ENCODE results near the gene SEMG1. TPM values are rescaled to one million over a fixed set of nuclear protein-coding genes. Genes with fewer than 3 reads are reported as not detected.
A peak's percentile ranks its signal among the peaks of the same experiment; 100 is the strongest.

The SEMG1 gene
- total RNA-seq, 1 experiment from 2014 or later: 0.21 TPM

- CTCF ChIA-PET: interaction anchor here (1.8 to 3.1 kb wide), 3 partner anchors 15 to 40 kb away, joined by 5 to 26 read pairs (median 15); no protein-coding TSS in a partner anchor
These were observed 46.4 kb downstream of the SEMG1 start for GRCh38 chr20:45253261-45253660.

DNA sequence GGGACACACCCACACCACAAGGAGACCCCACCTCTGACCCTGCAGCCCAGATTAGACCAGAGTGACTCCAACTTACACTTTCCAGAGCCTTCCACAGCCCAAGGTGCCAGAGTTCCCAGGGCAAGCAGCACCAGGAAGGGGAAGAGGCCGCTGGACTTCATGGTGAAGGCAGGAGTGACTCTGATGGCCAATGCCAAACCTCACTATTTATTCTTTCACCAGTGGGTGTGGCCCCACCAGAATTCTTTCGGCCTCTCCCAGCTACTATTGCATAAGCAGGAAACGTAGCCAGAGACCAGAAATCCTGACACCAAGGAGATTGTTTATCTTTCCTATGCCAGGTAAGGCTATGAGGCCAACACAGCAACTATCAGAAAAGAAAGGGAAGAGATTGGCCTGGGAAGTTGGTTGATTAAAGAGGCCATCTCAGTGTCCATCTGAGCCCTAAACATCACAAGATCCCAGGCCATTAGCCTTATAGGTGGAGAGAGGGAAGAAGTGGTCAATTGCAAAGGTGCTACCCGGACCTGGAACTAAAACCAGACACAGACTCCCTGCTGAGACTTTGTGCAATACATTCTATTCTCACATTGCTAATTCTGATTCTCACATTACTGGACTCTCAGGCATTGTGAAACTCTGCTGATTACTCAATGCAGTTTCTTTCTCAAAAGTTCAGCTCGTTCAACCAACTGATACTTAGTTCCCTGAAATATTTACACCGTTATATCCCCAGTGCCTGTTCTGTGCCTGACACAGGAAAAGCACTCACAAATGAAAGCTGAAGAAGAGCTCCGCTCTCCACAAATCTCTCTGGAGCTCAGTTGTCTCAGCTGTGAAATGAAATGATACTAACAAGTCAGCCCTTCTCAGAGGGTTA is 47.8 kb downstream of the SEMG1 start, which contains the start of gene SLPI:
Gene SLPI (minus strand): TSS at position 182 of the 880 bp plus-strand sequence. CDS start 21 bp downstream, at position 161.
- CTCF ChIA-PET: interaction anchor here (0.6 to 3.1 kb wide), 12 partner anchors 9 to 131 kb away, joined by 3 to 26 read pairs (median 6); partner anchors contain the start of gene PI3
- Mint-ChIP-seq H3K27me3 (ENCODE audit: unreplicated experiment) (no peaks in the 10 kb centered on the region), H3K27ac (ENCODE audit: unreplicated experiment) (peak within 1 kb of the TSS; percentile 77), H3K4me3 (ENCODE audit: low read depth, unreplicated experiment) (peak within 1 kb of the TSS; percentile 57), H3K4me1 (ENCODE audit: low read depth, unreplicated experiment) (peaks cover 42% of the 10 kb centered on the region), H3K36me3 (ENCODE audit: insufficient read depth, unreplicated experiment) (peaks cover 16% of the 10 kb centered on the region), H3K9me3 (ENCODE audit: low read depth, unreplicated experiment) (no peaks in the 10 kb centered on the region)
- DNase-seq: peak; percentile 91
- intact Hi-C loops (cut with micrococcal nuclease; ENCODE audit: unreplicated experiment): loop anchor here (5.0 kb wide), 1 partner anchor 38 kb away; no protein-coding TSS in a partner anchor
- BruUV-seq (replicated peaks): TSS peak; percentile 85
- no peak for TF ChIP-seq CTCF (IDR thresholded peaks at IDR 0.05; ENCODE audit: unreplicated experiment)

More at GRCh38 chr20:45253261-45253660, 46.4 kb downstream of the SEMG1 start:
- H3K27ac Mint-ChIP-seq (ENCODE audit: unreplicated experiment): peak overlapping the region; percentile 77
- TF ChIP-seq CTCF (IDR thresholded peaks at IDR 0.05; ENCODE audit: unreplicated experiment): no peak
- peak; percentile 54 for DNase-seq
- H3K4me1 Mint-ChIP-seq (ENCODE audit: low read depth, unreplicated experiment): peaks cover 49% of the 10 kb centered on the region
- no peaks in the 10 kb centered on the region for H3K27me3 Mint-ChIP-seq (ENCODE audit: unreplicated experiment)
- H3K9me3 Mint-ChIP-seq (ENCODE audit: low read depth, unreplicated experiment): no peaks in the 10 kb centered on the region
- no TSS peak for BruUV-seq (replicated peaks)
- intact Hi-C loops (cut with micrococcal nuclease; ENCODE audit: unreplicated experiment): loop anchor here (5.0 kb wide), 1 partner anchor 39 kb away; no protein-coding TSS in a partner anchor
- peak overlapping the region; percentile 57 for H3K4me3 Mint-ChIP-seq (ENCODE audit: low read depth, unreplicated experiment)
- H3K36me3 Mint-ChIP-seq (ENCODE audit: insufficient read depth, unreplicated experiment): peaks cover 16% of the 10 kb centered on the region

GRCh38 chr20:45257161-45257560 is 50.3 kb downstream of the SEMG1 start:
- H3K27me3 Mint-ChIP-seq (ENCODE audit: unreplicated experiment): no peaks in the 10 kb centered on the region
- H3K4me1 Mint-ChIP-seq (ENCODE audit: low read depth, unreplicated experiment): peaks cover 37% of the 10 kb centered on the region
- H3K36me3 Mint-ChIP-seq (ENCODE audit: insufficient read depth, unreplicated experiment): peaks cover 16% of the 10 kb centered on the region
- CTCF ChIA-PET: no interaction called here
- DNase-seq: no peak
- TF ChIP-seq CTCF (IDR thresholded peaks at IDR 0.05; ENCODE audit: unreplicated experiment): no peak
- no peak overlapping the region for H3K27ac Mint-ChIP-seq (ENCODE audit: unreplicated experiment)
- intact Hi-C loops (cut with micrococcal nuclease; ENCODE audit: unreplicated experiment): no loop called here
- no peak overlapping the region for H3K4me3 Mint-ChIP-seq (ENCODE audit: low read depth, unreplicated experiment)
- no TSS peak for BruUV-seq (replicated peaks)
- no peaks in the 10 kb centered on the region for H3K9me3 Mint-ChIP-seq (ENCODE audit: low read depth, unreplicated experiment)

DNA sequence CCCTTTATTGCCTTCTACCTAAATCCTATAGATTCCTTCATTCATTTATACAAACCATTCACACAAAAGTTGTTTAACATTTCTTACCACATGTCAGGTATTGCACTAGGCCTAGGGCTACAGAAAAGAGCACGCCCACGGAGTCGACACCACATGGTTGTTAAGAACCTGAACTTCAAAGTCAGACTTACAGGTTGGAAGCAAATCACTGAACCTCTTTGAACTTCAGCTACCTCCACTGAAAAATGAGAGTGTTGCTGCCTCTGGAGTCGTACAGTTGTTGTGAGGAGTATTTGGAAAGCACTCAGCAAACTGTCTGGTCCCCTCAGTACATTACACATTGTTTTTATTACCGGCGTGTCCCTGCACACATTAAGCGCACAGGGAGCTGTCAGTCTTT is 50.9 kb downstream of the SEMG1 start:
- Mint-ChIP-seq H3K4me1 (ENCODE audit: low read depth, unreplicated experiment) (peaks cover 33% of the 10 kb centered on the region), H3K9me3 (ENCODE audit: low read depth, unreplicated experiment) (no peaks in the 10 kb centered on the region), H3K36me3 (ENCODE audit: insufficient read depth, unreplicated experiment) (peaks cover 16% of the 10 kb centered on the region), H3K27me3 (ENCODE audit: unreplicated experiment) (no peaks in the 10 kb centered on the region), H3K4me3 (ENCODE audit: low read depth, unreplicated experiment) (no peak overlapping the region), H3K27ac (ENCODE audit: unreplicated experiment) (no peak overlapping the region)
- CTCF ChIA-PET: no interaction called here
- no TSS peak for BruUV-seq (replicated peaks)
- no peak for TF ChIP-seq CTCF (IDR thresholded peaks at IDR 0.05; ENCODE audit: unreplicated experiment)
- DNase-seq: no peak
- intact Hi-C loops (cut with micrococcal nuclease; ENCODE audit: unreplicated experiment): no loop called here
